NCI-H2107 (cell line): ENCODE results near the gene ALK.

Source experiments
- DNase-seq: peaks from one replicate; lab custom pipeline; 2025; lab: John Stamatoyannopoulos, UW

ALK gene

GRCh38 chr2:29607038-29607420, 314.4 kb downstream of the ALK start:
- no peak for DNase-seq

- no peak for DNase-seq
Observed at GRCh38 chr2:29606104-29607037, 315.0 kb downstream of the ALK start.

GRCh38 chr2:29603341-29603740, 318.0 kb downstream of the ALK start:
- no peak for DNase-seq

GRCh38 chr2:29601872-29602271, 319.5 kb downstream of the ALK start:
- no peak for DNase-seq

GRCh38 chr2:29601321-29601720, 320.1 kb downstream of the ALK start:
- no peak for DNase-seq

GRCh38 chr2:29599946-29600345, 321.4 kb downstream of the ALK start:
- DNase-seq: no peak

- DNase-seq: no peak
Observed at GRCh38 chr2:29598978-29599377, 322.4 kb downstream of the ALK start.

- no peak for DNase-seq
Observed at GRCh38 chr2:29597035-29597434, 324.4 kb downstream of the ALK start.

GRCh38 chr2:29596584-29596983, 324.8 kb downstream of the ALK start:
- no peak for DNase-seq

- DNase-seq: no peak
Observed at GRCh38 chr2:29591600-29591999, 329.8 kb downstream of the ALK start.

- no peak for DNase-seq
Observed at GRCh38 chr2:29590211-29590610, 331.2 kb downstream of the ALK start.

GRCh38 chr2:29589440-29590103, 331.8 kb downstream of the ALK start:
- no peak for DNase-seq

GRCh38 chr2:29587402-29588190, 333.8 kb downstream of the ALK start:
- no peak for DNase-seq

- DNase-seq: no peak
Observed at GRCh38 chr2:29586919-29587318, 334.5 kb downstream of the ALK start.

GRCh38 chr2:29583548-29584156, 337.7 kb downstream of the ALK start:
- no peak for DNase-seq

GRCh38 chr2:29583104-29583503, 338.3 kb downstream of the ALK start:
- DNase-seq: no peak

- no peak for DNase-seq
Observed at GRCh38 chr2:29582062-29582461, 339.3 kb downstream of the ALK start.

GRCh38 chr2:29580223-29580622, 341.2 kb downstream of the ALK start:
- no peak for DNase-seq

- DNase-seq: no peak
Observed at GRCh38 chr2:29579495-29580169, 341.8 kb downstream of the ALK start.

GRCh38 chr2:29578084-29578598, 343.2 kb downstream of the ALK start:
- DNase-seq: no peak

GRCh38 chr2:29576231-29576630, 345.2 kb downstream of the ALK start:
- no peak for DNase-seq
